Stimulated activated CD4-positive, alpha-beta T cell treated with anti-CD3 and anti-CD28 coated beads, Interleukin-12 subunit alpha, Interleukin-12 subunit beta, amount 100 ng/mL, for 4 hours (primary cell): ENCODE data around the gene DNAJC12.

Experiments
- DNase-seq: peaks from one replicate; pipeline ENCODE4 v3.0.0-alpha.2; 2020

Gene DNAJC12

DNA sequence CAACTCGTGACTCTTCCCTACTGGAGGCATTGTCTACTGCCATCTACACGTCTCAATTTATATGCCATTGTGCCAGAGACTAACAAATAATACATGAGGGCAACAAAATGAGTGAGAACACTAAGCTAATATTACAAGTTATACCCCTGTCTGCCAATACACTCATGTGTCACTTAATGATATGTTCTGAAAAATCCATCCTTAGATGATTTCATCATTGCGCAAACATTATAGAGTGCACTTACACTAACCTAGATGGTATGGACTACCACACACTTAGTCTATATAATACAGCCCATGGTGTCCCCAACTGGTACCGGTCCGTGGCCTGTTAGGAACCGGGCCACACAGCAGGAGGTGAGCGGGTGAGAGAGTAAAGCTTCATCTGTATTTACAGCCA is 77.7 kb downstream of the DNAJC12 start:
- DNase-seq = no peak
